Hematopoietic multipotent progenitor cell treated with erythropoietin and hydrocortisone succinate and interleukin-3 and kit ligand, for 6 days (in vitro differentiated cells): Measurements from ENCODE around the gene RASGRP4.
A peak's percentile ranks its signal among the peaks of the same experiment; 100 is the strongest.
"Not testable (repeated sequence)": the region's sequence is repeated elsewhere in the genome, so short reads cannot be mapped to it uniquely, and the experiment has no call there.

Experiments
- DNase-seq: peaks from one replicate; pipeline ENCODE4 v3.0.0-alpha.2; 2015

RASGRP4 gene

GRCh38 chr19:38425810-38426466 lies at the start of gene RASGRP4:
RASGRP4 (minus strand) TSS chr19:38426219; CDS start chr19:38426091, 128 bp downstream.
- peak; percentile 70 for DNase-seq

DNA sequence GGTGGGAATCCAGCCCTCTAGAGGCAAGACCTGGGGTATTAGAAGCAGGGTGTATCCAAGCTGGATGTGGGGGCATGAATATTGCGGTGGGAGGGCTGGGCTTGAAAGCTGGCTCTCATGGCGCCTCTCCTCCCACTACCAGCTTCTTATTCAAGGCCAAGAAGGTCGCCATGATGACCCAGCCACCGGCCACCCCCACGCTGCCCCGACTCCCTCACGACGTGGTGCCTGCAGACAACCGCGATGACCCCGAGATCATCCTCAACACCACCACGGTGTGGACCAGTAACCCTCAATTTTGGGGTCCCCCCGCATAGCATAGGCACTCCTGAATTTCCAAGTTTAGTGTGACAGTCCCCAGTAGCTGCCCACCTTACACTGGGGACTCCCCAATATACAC lies 49.2 kb upstream of the RASGRP4 start:
- no peak for DNase-seq

DNA sequence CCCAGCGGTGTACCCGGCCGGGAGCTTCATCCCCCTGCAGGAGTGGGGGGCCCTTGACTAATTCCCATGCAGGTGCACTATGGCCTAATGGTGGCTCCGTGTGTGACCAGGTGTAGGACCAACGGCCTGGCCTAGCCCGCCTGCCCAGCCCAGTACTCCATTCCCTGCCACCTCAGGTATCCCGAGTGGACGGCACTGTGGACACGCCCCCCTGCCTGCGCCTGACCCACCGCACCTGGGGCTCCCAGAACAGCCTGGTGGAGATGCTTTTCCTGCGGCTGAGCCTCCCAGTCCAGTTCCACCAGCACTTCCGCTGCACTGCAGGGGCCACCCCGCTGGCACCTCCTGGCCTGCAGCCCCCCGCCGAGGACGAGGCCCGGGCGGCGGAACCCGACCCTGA lies 47.2 kb upstream of the RASGRP4 start:
- DNase-seq = no peak

DNA sequence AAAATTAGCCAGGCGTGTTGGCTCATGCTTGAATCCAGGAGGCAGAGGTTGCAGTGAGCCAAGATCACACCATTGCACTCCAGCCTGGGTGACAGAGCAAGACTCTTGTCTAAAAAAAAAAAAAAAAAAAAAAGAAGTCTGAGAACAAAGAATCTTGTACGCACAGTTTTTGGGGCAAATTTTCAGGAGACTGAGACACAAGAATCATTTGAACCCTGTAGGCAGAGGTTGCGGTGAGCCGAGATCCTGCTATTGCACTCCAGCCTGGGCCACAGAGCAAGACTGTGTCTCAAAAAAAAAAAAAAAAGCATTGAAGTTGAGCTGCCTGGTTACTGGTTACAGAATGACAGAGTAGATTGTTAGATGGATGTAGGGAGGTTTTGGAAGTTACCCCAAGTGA lies 46.7 kb upstream of the RASGRP4 start:
- not testable (repeated sequence) for DNase-seq

- DNase-seq = no peak
These were observed 44.9 kb upstream of the RASGRP4 start for GRCh38 chr19:38470788-38471480.

DNA sequence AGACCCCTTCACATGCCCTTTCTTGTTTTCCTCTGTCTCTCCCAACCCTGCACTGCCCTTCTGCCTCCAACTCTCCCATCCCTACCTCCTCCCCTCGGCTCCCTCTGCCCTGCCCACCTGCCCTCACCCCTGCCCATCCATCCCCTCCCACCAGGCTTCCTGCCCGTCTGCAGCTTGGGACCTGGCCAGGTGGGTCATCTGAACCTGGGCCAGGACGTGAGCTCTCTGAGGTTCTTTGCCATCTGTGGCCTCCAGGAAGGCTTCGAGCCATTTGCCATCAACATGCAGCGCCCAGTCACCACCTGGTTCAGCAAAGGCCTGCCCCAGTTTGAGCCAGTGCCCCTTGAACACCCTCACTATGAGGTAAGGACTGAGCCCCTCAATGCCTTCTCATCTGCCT lies 43.1 kb upstream of the RASGRP4 start:
- no peak for DNase-seq

- no peak for DNase-seq
These were observed 41.8 kb upstream of the RASGRP4 start for GRCh38 chr19:38467541-38468525.

DNA sequence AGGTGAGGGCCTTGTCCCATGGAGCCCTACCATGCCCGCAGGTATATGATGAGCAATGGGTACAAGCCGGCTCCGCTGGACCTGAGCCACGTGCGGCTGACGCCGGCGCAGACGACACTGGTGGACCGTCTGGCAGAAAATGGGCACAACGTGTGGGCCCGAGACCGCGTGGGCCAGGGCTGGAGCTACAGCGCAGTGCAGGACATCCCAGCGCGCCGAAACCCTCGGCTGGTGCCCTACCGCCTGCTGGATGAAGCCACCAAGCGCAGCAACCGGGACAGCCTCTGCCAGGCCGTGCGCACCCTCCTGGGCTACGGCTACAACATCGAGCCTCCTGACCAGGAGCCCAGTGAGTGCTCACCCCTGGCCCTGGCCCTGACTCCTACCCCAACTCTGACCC lies 40.0 kb upstream of the RASGRP4 start:
- no peak for DNase-seq

- no peak for DNase-seq
These were observed 38.5 kb upstream of the RASGRP4 start for GRCh38 chr19:38464421-38465082.

- DNase-seq = no peak
These were observed 37.3 kb upstream of the RASGRP4 start for GRCh38 chr19:38463365-38463764.

- DNase-seq = no peak
These were observed 33.0 kb upstream of the RASGRP4 start for GRCh38 chr19:38458991-38459390.

- no peak for DNase-seq
These were observed 31.8 kb upstream of the RASGRP4 start for GRCh38 chr19:38457690-38458405.

- no peak for DNase-seq
These were observed 31.2 kb upstream of the RASGRP4 start for GRCh38 chr19:38457202-38457601.

DNA sequence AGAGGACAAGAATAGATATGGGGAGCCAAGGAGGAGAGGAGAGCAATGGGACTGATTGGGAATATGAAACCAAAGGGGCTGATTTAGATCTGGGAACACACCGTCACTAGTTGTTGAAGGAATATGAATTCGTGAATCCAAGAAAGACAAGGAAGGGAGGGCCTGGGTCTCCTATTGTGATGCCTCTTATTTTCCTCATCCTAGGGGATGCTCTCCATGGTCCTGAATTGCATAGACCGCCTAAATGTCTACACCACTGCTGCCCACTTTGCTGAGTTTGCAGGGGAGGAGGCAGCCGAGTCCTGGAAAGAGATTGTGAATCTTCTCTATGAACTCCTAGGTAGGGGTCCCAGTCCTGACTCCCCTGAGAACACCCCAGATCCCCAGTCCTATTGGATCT lies 29.0 kb upstream of the RASGRP4 start:
- DNase-seq = peak; percentile 67

GRCh38 chr19:38453596-38453995 lies 27.6 kb upstream of the RASGRP4 start:
- DNase-seq = no peak

- DNase-seq = peak; percentile 49
These were observed 26.7 kb upstream of the RASGRP4 start for GRCh38 chr19:38452430-38453366.

GRCh38 chr19:38451629-38452028 lies 25.6 kb upstream of the RASGRP4 start:
- DNase-seq = no peak

- DNase-seq = no peak
These were observed 25.0 kb upstream of the RASGRP4 start for GRCh38 chr19:38451036-38451435.

DNA sequence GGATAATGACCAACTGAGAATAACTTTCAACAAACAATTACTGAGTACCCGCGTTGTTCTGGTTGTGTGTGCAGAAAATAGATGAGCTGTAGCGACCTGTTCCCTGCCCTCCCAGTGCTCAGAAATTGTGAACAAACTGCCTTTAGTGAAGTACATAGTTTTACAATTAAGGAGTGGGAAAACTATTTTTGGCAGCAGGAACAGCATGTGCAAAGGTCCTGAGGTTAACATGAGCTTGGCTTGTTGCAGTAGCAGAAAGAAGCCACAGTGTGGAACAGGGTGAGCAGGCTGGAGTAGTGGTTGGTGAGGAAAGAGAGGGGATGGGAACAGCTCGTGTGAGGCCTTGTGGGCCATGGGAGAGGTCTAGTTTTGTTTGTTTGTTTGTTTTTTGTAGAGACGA lies 23.5 kb upstream of the RASGRP4 start:
- DNase-seq = no peak

GRCh38 chr19:38448225-38448624 lies 22.2 kb upstream of the RASGRP4 start:
- no peak for DNase-seq

DNA sequence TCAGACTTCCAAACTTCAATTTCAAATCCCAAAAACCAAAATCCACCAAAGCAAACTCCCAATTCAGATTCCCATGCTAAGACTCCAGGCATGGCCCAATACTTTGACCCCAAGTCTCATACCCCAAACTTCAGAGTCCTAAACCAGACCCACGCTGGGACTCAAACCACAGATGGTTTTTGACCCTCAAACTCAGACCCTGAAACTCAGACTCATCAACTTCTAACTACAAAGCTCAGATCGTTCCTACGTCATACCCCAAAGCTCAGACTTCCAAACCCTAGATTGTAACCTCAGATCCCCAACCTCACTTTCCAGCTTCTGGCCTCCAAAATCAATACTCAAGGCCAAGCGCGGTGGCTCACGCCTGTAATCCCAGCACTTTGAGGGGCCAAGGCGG lies 19.3 kb upstream of the RASGRP4 start:
- no peak for DNase-seq
